Peyer's patch (tissue), 4 donors: Measurements from ENCODE around the gene STC2.

Experiments
- POLR2A ChIP-seq, 2 donors: fragments of 450-650 bp; IDR thresholded peaks; one replicate each; pipeline ENCODE4 v1.5.1; 2017; ENCODE audit warnings: antibody characterized with exemption in 2 of 2, mild to moderate bottlenecking in 2 of 2, moderate library complexity in 2 of 2
- TF ChIP-seq, protein P1 (sequence below), 6 experiments: fragments of 450-650 bp in 4 of 6; fragments of 200-600 bp in 2 of 6; sonication (generic) in 1 of 6; IDR thresholded peaks; one replicate each; pipeline ENCODE4 v1.5.1; 2017 to 2019; ENCODE audit warnings: antibody characterized with exemption in 6 of 6, mild to moderate bottlenecking in 3 of 6, moderate library complexity in 1 of 6

DNA sequence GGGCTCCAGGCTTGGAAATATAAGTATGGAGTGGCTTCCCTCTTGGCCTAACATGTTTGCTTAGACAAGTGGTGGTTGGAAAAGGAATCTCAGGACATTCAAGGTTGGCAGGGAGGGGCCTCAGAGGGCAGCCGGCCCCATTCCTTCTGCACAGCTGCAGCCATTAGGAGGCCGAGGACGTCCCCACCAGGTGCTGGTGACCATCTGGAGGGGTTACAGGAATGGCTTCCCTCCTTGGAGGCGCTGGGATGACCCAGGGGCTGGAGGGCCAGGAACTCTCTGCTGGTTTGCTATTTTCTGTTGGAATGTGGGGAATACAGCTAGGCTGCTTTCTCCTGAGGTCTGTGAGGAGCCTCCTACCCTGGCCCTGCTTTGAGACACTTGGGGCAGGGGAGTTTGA is 18.5 kb downstream of the STC2 start:
- TF ChIP-seq, protein P1, sequence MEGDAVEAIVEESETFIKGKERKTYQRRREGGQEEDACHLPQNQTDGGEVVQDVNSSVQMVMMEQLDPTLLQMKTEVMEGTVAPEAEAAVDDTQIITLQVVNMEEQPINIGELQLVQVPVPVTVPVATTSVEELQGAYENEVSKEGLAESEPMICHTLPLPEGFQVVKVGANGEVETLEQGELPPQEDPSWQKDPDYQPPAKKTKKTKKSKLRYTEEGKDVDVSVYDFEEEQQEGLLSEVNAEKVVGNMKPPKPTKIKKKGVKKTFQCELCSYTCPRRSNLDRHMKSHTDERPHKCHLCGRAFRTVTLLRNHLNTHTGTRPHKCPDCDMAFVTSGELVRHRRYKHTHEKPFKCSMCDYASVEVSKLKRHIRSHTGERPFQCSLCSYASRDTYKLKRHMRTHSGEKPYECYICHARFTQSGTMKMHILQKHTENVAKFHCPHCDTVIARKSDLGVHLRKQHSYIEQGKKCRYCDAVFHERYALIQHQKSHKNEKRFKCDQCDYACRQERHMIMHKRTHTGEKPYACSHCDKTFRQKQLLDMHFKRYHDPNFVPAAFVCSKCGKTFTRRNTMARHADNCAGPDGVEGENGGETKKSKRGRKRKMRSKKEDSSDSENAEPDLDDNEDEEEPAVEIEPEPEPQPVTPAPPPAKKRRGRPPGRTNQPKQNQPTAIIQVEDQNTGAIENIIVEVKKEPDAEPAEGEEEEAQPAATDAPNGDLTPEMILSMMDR (IDR thresholded peaks at IDR 0.05) = no peak
- no peak for TF ChIP-seq POLR2A (IDR thresholded peaks at IDR 0.05)
